ENCODE results near the gene NXPH2.

DNA sequence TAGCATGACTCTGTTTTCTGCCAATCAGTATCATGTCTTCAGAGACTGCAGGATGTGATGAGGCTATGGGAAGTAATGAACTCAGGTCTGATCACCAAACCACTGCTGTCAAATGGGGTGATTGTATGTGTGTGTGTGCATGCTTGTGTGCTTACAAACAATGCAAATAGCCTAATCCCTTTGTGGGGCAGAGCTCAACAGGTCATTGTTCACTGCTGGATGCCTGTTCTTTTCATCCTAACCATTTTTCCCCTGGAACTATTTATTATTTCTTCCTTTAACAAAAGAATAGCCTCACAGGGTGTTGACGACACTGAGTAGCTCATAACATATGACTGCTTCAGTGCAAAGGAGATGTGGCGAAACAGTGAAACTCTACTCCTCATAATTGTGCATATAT lies 55.9 kb downstream of the NXPH2 start:
- TF ChIP-seq CTCF (IDR thresholded peaks at IDR 0.05) (no peak), POLR2A (IDR thresholded peaks at IDR 0.05) (no peak)

Measured in heart left ventricle (tissue), 13 donors.